ENCODE data around the gene EBI3. TPM values are rescaled to one million over a fixed set of nuclear protein-coding genes. Genes with fewer than 3 reads are reported as not detected.
A peak's percentile ranks its signal among the peaks of the same experiment; 100 is the strongest.

EBI3 gene
- total and polyA plus RNA-seq, 2 of the 13 experiments (the other 11 are each of a cell fraction or from before 2014, with no cell fraction given): 3.4 TPM; not detected in 1

DNA sequence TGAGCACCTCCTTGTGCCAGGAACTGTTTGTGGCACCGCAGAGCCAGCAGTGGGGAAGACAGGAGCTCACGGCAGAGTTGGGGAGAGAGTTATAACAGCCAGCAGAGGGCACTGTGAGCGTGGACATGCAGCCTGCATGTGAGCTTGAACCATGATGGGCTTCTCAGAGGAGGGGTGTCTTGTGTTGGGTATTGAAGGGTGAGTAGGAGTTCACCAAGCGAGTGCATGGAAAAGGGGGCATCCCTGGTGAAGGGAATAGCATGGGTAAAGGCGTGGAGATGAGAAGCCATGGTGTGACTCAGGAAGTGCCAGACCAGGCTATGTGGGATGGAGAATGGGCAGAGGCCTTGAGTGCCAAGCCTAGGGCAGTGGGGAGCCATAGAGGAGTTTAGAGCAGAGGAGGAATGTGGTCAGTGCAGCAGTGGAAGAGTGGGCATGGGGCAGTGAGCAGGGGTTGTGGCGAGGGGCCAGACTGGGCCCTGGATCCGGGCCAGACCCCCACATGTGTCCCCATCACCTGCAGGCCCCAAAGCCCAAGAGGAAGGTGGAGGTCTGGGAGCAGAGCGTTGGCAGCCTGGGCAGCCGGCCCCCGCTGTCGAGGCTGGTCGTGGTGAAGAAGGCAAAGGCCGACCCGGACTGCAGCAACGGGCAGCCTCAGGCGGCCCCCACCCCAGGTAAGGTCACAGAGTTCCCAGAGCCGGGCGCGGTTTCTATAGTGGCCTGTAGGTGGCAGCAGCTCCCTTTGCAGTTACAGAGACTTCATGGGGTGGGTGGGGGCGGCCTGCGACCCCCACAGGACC is 38.0 kb downstream of the EBI3 start (continued):
- TF ChIP-seq ZNF687 (CRISPR knock-in tag; IDR thresholded peaks at IDR 0.05): peak; percentile 17; the same call in 1 of the 2 replicates
- peak; percentile 8; the same call in 1 of the 2 replicates for TF ChIP-seq NFYC (CRISPR knock-in tag; IDR thresholded peaks at IDR 0.05)
- TF ChIP-seq ELF3 (CRISPR knock-in tag; IDR thresholded peaks at IDR 0.05): 0 out of 2 replicates have a peak, but pooled peaks have one; percentile 24
- TF ChIP-seq STAG1 (CRISPR knock-in tag; IDR thresholded peaks at IDR 0.05): peak; percentile 95
- peak; percentile 34 for TF ChIP-seq ZFX (CRISPR knock-in tag; IDR thresholded peaks at IDR 0.05; ENCODE audit: low read depth)
- TF ChIP-seq MTF1 (CRISPR knock-in tag; IDR thresholded peaks at IDR 0.05): no peak
- TF ChIP-seq HBP1 (CRISPR knock-in tag; IDR thresholded peaks at IDR 0.05; ENCODE audit: low read depth): 0 out of 2 replicates have a peak, but pooled peaks have one; percentile 33
- TF ChIP-seq SMC3 (IDR thresholded peaks at IDR 0.05; ENCODE audit: low read length): peak; percentile 89
- no peak for TF ChIP-seq ZNF354B (CRISPR knock-in tag; IDR thresholded peaks at IDR 0.05)
- no peak for TF ChIP-seq ZNF879 (CRISPR knock-in tag; IDR thresholded peaks at IDR 0.05)
- TF ChIP-seq KMT2B (CRISPR knock-in tag; IDR thresholded peaks at IDR 0.05): no peak
- TF ChIP-seq, protein P1, sequence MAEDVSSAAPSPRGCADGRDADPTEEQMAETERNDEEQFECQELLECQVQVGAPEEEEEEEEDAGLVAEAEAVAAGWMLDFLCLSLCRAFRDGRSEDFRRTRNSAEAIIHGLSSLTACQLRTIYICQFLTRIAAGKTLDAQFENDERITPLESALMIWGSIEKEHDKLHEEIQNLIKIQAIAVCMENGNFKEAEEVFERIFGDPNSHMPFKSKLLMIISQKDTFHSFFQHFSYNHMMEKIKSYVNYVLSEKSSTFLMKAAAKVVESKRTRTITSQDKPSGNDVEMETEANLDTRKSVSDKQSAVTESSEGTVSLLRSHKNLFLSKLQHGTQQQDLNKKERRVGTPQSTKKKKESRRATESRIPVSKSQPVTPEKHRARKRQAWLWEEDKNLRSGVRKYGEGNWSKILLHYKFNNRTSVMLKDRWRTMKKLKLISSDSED (CRISPR knock-in tag; IDR thresholded peaks at IDR 0.05): 0 out of 2 replicates have a peak, but pooled peaks have one; percentile 61
- no peak for TF ChIP-seq TFAP4 (IDR thresholded peaks at IDR 0.05; ENCODE audit: borderline replicate concordance, low read depth)
- TF ChIP-seq, protein P2, sequence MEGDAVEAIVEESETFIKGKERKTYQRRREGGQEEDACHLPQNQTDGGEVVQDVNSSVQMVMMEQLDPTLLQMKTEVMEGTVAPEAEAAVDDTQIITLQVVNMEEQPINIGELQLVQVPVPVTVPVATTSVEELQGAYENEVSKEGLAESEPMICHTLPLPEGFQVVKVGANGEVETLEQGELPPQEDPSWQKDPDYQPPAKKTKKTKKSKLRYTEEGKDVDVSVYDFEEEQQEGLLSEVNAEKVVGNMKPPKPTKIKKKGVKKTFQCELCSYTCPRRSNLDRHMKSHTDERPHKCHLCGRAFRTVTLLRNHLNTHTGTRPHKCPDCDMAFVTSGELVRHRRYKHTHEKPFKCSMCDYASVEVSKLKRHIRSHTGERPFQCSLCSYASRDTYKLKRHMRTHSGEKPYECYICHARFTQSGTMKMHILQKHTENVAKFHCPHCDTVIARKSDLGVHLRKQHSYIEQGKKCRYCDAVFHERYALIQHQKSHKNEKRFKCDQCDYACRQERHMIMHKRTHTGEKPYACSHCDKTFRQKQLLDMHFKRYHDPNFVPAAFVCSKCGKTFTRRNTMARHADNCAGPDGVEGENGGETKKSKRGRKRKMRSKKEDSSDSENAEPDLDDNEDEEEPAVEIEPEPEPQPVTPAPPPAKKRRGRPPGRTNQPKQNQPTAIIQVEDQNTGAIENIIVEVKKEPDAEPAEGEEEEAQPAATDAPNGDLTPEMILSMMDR (CRISPR knock-in tag; IDR thresholded peaks at IDR 0.05): peak; percentile 90
- 0 out of 2 replicates have a peak, but pooled peaks have one; percentile 46 for TF ChIP-seq ZNF556 (CRISPR knock-in tag; IDR thresholded peaks at IDR 0.05; ENCODE audit: borderline replicate concordance)
- TF ChIP-seq, protein P3, sequence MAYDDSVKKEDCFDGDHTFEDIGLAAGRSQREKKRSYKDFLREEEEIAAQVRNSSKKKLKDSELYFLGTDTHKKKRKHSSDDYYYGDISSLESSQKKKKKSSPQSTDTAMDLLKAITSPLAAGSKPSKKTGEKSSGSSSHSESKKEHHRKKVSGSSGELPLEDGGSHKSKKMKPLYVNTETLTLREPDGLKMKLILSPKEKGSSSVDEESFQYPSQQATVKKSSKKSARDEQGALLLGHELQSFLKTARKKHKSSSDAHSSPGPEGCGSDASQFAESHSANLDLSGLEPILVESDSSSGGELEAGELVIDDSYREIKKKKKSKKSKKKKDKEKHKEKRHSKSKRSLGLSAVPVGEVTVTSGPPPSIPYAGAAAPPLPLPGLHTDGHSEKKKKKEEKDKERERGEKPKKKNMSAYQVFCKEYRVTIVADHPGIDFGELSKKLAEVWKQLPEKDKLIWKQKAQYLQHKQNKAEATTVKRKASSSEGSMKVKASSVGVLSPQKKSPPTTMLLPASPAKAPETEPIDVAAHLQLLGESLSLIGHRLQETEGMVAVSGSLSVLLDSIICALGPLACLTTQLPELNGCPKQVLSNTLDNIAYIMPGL (CRISPR knock-in tag; IDR thresholded peaks at IDR 0.05; ENCODE audit: borderline replicate concordance in 1 of 2, low read depth in 1 of 2): peak; percentile 22 to 64; a peak in 2 of 4 replicates
